ENCODE data around the gene INPP1.

The INPP1 gene

DNA sequence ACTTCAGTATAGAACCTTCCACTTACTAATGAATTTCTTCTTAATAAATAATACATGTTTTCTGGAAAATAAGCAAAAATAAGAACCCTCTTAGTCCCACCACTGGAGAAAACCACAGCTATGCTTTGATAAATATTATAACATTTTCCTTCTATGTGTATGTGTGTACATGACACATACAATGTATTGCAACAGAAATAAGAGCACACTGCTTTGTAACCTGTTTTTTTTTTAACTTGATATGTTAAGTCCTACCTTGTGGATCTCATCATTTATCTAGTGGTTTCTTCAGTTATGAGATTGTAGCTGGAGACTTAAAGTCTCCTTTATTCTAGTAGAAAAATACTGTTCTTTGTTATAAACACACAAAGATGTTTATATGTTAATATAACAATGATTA, 17.2 kb downstream of the INPP1 start:
- ChIA-PET CTCF (interaction anchor here (1.6 to 2.3 kb wide), 4 partner anchors 10 to 150 kb away, joined by 3 to 7 read pairs (median 5); no protein-coding TSS in a partner anchor), POLR2A (no interaction called here)
- Histone ChIP-seq H3K9me3 (ENCODE audit: control extremely low read depth in 1 of 5, control insufficient read depth in 4 of 5, insufficient read depth in 2 of 5, low read depth in 1 of 5, low read length in 4 of 5) (no peaks in the 10 kb centered on the region), H3K4me3 (ENCODE audit: control insufficient read depth in 1 of 7, extremely low read depth in 1 of 7, insufficient read depth in 4 of 7, low read depth in 2 of 7, low read length in 6 of 7) (peak overlapping the region in 1 of 7 experiments; percentile 76), H3K27me3 (replicated peaks in 2 of 5; ENCODE audit: control insufficient read depth in 4 of 5, insufficient read depth in 5 of 5, low read length in 4 of 5) (no peaks in the 10 kb centered on the region), H3K27ac (ENCODE audit: insufficient read depth in 1 of 2, low read depth in 1 of 2, low read length in 2 of 2, poor library complexity in 1 of 2, severe bottlenecking in 2 of 2) (no peak overlapping the region), H3K36me3 (ENCODE audit: control insufficient read depth in 4 of 4, insufficient read depth in 4 of 4, low read length in 3 of 4) (peaks cover 0 to 4% (median 1%) of the 10 kb centered on the region in 4 experiments), H3K4me1 (ENCODE audit: control extremely low read depth in 1 of 4, control insufficient read depth in 4 of 4, insufficient read depth in 4 of 4, low read length in 3 of 4) (peaks cover 0 to 16% (median 6%) of the 10 kb centered on the region in 4 experiments)
- no peak for DNase-seq

DNA sequence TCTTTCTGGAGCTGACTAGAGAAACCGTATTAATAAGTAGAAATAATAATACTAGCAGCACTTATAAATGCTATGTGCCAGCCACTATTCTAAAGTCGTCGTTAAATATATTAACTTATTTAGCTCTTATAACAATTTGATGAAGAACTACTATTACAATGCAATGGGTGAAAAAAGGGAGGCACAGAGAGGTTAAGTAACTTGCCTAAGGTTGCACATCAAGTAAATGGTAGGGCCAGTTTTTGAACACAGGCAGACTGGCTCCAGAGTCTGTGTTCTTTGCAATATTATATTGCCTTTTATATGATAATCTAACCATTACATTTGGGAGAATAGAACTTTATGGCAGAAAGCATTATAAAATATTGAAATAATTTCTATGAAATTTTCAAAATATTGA, 17.6 kb downstream of the INPP1 start:
- POLR2A ChIA-PET: no interaction called here
- Histone ChIP-seq H3K9me3 (ENCODE audit: control extremely low read depth in 1 of 5, control insufficient read depth in 4 of 5, insufficient read depth in 2 of 5, low read depth in 1 of 5, low read length in 4 of 5) (no peaks in the 10 kb centered on the region), H3K36me3 (ENCODE audit: control insufficient read depth in 4 of 4, insufficient read depth in 4 of 4, low read length in 3 of 4) (peaks cover 0 to 4% (median 1%) of the 10 kb centered on the region in 4 experiments), H3K27me3 (replicated peaks in 2 of 5; ENCODE audit: control insufficient read depth in 4 of 5, insufficient read depth in 5 of 5, low read length in 4 of 5) (no peaks in the 10 kb centered on the region), H3K4me3 (ENCODE audit: control insufficient read depth in 1 of 7, extremely low read depth in 1 of 7, insufficient read depth in 4 of 7, low read depth in 2 of 7, low read length in 6 of 7) (no peak overlapping the region), H3K27ac (ENCODE audit: insufficient read depth in 1 of 2, low read depth in 1 of 2, low read length in 2 of 2, poor library complexity in 1 of 2, severe bottlenecking in 2 of 2) (no peak overlapping the region), H3K4me1 (ENCODE audit: control extremely low read depth in 1 of 4, control insufficient read depth in 4 of 4, insufficient read depth in 4 of 4, low read length in 3 of 4) (peaks cover 0 to 15% (median 6%) of the 10 kb centered on the region in 4 experiments)
- no peak for DNase-seq
- CTCF ChIA-PET: interaction anchor here (1.1 to 2.3 kb wide), 5 partner anchors 9 to 22 kb away, joined by 3 to 7 read pairs (median 4); no protein-coding TSS in a partner anchor
- WGBS (ENCODE audit: insufficient coverage): no CpG with 5 or more reads among the region's 3 CpGs

- no CpG with 5 or more reads among the region's 2 CpGs for WGBS (ENCODE audit: insufficient coverage)
- DNase-seq: no peak
- Histone ChIP-seq H3K4me3 (ENCODE audit: control insufficient read depth in 1 of 7, extremely low read depth in 1 of 7, insufficient read depth in 4 of 7, low read depth in 2 of 7, low read length in 6 of 7) (no peak overlapping the region), H3K9me3 (ENCODE audit: control extremely low read depth in 1 of 5, control insufficient read depth in 4 of 5, insufficient read depth in 2 of 5, low read depth in 1 of 5, low read length in 4 of 5) (no peaks in the 10 kb centered on the region), H3K4me1 (ENCODE audit: control extremely low read depth in 1 of 4, control insufficient read depth in 4 of 4, insufficient read depth in 4 of 4, low read length in 3 of 4) (peaks cover 0 to 10% (median 3%) of the 10 kb centered on the region in 4 experiments), H3K27me3 (replicated peaks in 2 of 5; ENCODE audit: control insufficient read depth in 4 of 5, insufficient read depth in 5 of 5, low read length in 4 of 5) (no peaks in the 10 kb centered on the region), H3K36me3 (ENCODE audit: control insufficient read depth in 4 of 4, insufficient read depth in 4 of 4, low read length in 3 of 4) (peaks cover 0 to 4% (median 1%) of the 10 kb centered on the region in 4 experiments), H3K27ac (ENCODE audit: insufficient read depth in 1 of 2, low read depth in 1 of 2, low read length in 2 of 2, poor library complexity in 1 of 2, severe bottlenecking in 2 of 2) (no peak overlapping the region)
- CTCF ChIA-PET: interaction anchor here (1.1 to 2.3 kb wide), 4 partner anchors 9 to 22 kb away, joined by 3 to 7 read pairs (median 4); no protein-coding TSS in a partner anchor
- POLR2A ChIA-PET: no interaction called here
These were observed 18.2 kb downstream of the INPP1 start for GRCh38 chr2:190361572-190361971.

GRCh38 chr2:190362894-190363293, 19.5 kb downstream of the INPP1 start:
- no peak for DNase-seq
- H3K36me3 ChIP-seq (ENCODE audit: control insufficient read depth in 4 of 4, insufficient read depth in 4 of 4, low read length in 3 of 4): peaks cover 0 to 9% (median 1%) of the 10 kb centered on the region in 4 experiments
- peaks cover 0 to 10% (median 3%) of the 10 kb centered on the region in 4 experiments for H3K4me1 ChIP-seq (ENCODE audit: control extremely low read depth in 1 of 4, control insufficient read depth in 4 of 4, insufficient read depth in 4 of 4, low read length in 3 of 4)
- no peaks in the 10 kb centered on the region for H3K9me3 ChIP-seq (ENCODE audit: control extremely low read depth in 1 of 5, control insufficient read depth in 4 of 5, insufficient read depth in 2 of 5, low read depth in 1 of 5, low read length in 4 of 5)
- WGBS (ENCODE audit: insufficient coverage): 100% methylated on average over 1 of the region's 1 CpG
- H3K4me3 ChIP-seq (ENCODE audit: control insufficient read depth in 1 of 7, extremely low read depth in 1 of 7, insufficient read depth in 4 of 7, low read depth in 2 of 7, low read length in 6 of 7): no peak overlapping the region
- no peaks in the 10 kb centered on the region for H3K27me3 ChIP-seq (replicated peaks in 2 of 5; ENCODE audit: control insufficient read depth in 4 of 5, insufficient read depth in 5 of 5, low read length in 4 of 5)
- H3K27ac ChIP-seq (ENCODE audit: insufficient read depth in 1 of 2, low read depth in 1 of 2, low read length in 2 of 2, poor library complexity in 1 of 2, severe bottlenecking in 2 of 2): no peak overlapping the region
- CTCF ChIA-PET: no interaction called here
- POLR2A ChIA-PET: no interaction called here

- DNase-seq: no peak
- Histone ChIP-seq H3K4me1 (ENCODE audit: control extremely low read depth in 1 of 4, control insufficient read depth in 4 of 4, insufficient read depth in 4 of 4, low read length in 3 of 4) (no peaks in the 10 kb centered on the region), H3K4me3 (ENCODE audit: control insufficient read depth in 1 of 7, extremely low read depth in 1 of 7, insufficient read depth in 4 of 7, low read depth in 2 of 7, low read length in 6 of 7) (no peak overlapping the region), H3K27ac (ENCODE audit: insufficient read depth in 1 of 2, low read depth in 1 of 2, low read length in 2 of 2, poor library complexity in 1 of 2, severe bottlenecking in 2 of 2) (no peak overlapping the region), H3K27me3 (replicated peaks in 2 of 5; ENCODE audit: control insufficient read depth in 4 of 5, insufficient read depth in 5 of 5, low read length in 4 of 5) (no peaks in the 10 kb centered on the region), H3K36me3 (ENCODE audit: control insufficient read depth in 4 of 4, insufficient read depth in 4 of 4, low read length in 3 of 4) (peaks cover 0 to 19% (median 5%) of the 10 kb centered on the region in 4 experiments), H3K9me3 (ENCODE audit: control extremely low read depth in 1 of 5, control insufficient read depth in 4 of 5, insufficient read depth in 2 of 5, low read depth in 1 of 5, low read length in 4 of 5) (no peaks in the 10 kb centered on the region)
- CTCF ChIA-PET: interaction anchor here (1.5 kb wide), 1 partner anchor 21 kb away, joined by 4 read pairs; no protein-coding TSS in a partner anchor
- WGBS (ENCODE audit: insufficient coverage): 87% methylated on average over 18 of the region's 19 CpGs
- POLR2A ChIA-PET: no interaction called here
These were observed 22.3 kb downstream of the INPP1 start for GRCh38 chr2:190365499-190366204.

DNA sequence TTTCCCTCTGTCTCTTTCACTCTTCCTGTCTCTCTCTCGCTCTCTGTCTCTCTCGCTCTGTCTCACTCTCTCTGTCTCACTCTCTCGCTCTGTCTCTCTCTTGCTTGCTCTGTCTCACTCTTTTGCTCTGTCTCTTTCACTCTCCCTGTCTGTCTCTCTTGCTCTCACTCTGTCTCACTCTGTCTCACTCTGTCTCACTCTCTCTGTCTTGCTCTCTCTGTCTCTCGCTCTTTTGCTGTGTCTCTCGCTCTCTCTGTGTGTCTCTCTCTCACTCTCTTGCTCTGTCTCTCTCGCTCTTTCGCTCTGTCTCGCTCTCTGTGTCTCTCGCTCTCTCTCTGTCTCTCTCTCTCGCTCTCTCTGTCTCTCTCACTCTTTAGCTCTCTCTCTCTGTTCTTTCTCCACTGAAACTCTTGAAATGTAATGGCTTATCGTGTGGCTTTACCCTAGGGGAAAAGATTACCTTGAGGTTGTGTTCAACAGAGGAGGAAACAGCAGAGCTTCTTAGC, 22.9 kb downstream of the INPP1 start:
- Histone ChIP-seq H3K27me3 (replicated peaks in 2 of 5; ENCODE audit: control insufficient read depth in 4 of 5, insufficient read depth in 5 of 5, low read length in 4 of 5) (no peaks in the 10 kb centered on the region), H3K27ac (ENCODE audit: insufficient read depth in 1 of 2, low read depth in 1 of 2, low read length in 2 of 2, poor library complexity in 1 of 2, severe bottlenecking in 2 of 2) (no peak overlapping the region), H3K36me3 (ENCODE audit: control insufficient read depth in 4 of 4, insufficient read depth in 4 of 4, low read length in 3 of 4) (peaks cover 0 to 25% (median 5%) of the 10 kb centered on the region in 4 experiments), H3K4me3 (ENCODE audit: control insufficient read depth in 1 of 7, extremely low read depth in 1 of 7, insufficient read depth in 4 of 7, low read depth in 2 of 7, low read length in 6 of 7) (no peak overlapping the region), H3K4me1 (ENCODE audit: control extremely low read depth in 1 of 4, control insufficient read depth in 4 of 4, insufficient read depth in 4 of 4, low read length in 3 of 4) (no peaks in the 10 kb centered on the region), H3K9me3 (ENCODE audit: control extremely low read depth in 1 of 5, control insufficient read depth in 4 of 5, insufficient read depth in 2 of 5, low read depth in 1 of 5, low read length in 4 of 5) (no peaks in the 10 kb centered on the region)
- DNase-seq: no peak
- 85% methylated on average over 10 of the region's 11 CpGs for WGBS (ENCODE audit: insufficient coverage)
- ChIA-PET CTCF (no interaction called here), POLR2A (no interaction called here)

DNA sequence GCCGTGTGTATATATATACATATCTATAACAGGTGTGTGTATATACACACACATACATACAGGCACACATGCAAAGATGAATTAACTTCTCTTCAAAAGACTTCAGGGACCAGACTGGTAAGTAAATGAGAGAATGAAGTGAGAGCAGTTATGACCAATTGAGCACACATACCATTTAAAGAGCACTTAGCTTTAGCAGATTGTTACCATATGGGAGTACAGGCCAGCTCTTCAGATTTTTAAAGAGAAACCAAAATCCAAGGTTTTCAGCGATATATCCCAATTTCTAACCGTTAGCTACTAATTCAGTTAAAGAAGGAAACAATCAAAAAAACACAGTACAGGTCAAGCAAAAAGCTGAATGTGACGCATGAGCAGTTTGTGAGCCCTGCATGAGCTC, 23.7 kb downstream of the INPP1 start:
- H3K9me3 ChIP-seq (ENCODE audit: control extremely low read depth in 1 of 5, control insufficient read depth in 4 of 5, insufficient read depth in 2 of 5, low read depth in 1 of 5, low read length in 4 of 5): no peaks in the 10 kb centered on the region
- no peak overlapping the region for H3K27ac ChIP-seq (ENCODE audit: insufficient read depth in 1 of 2, low read depth in 1 of 2, low read length in 2 of 2, poor library complexity in 1 of 2, severe bottlenecking in 2 of 2)
- DNase-seq: no peak
- H3K27me3 ChIP-seq (replicated peaks in 2 of 5; ENCODE audit: control insufficient read depth in 4 of 5, insufficient read depth in 5 of 5, low read length in 4 of 5): no peaks in the 10 kb centered on the region
- H3K4me1 ChIP-seq (ENCODE audit: control extremely low read depth in 1 of 4, control insufficient read depth in 4 of 4, insufficient read depth in 4 of 4, low read length in 3 of 4): no peaks in the 10 kb centered on the region
- no CpG with 5 or more reads among the region's 4 CpGs for WGBS (ENCODE audit: insufficient coverage)
- H3K36me3 ChIP-seq (ENCODE audit: control insufficient read depth in 4 of 4, insufficient read depth in 4 of 4, low read length in 3 of 4): peaks cover 0 to 26% (median 5%) of the 10 kb centered on the region in 4 experiments
- H3K4me3 ChIP-seq (ENCODE audit: control insufficient read depth in 1 of 7, extremely low read depth in 1 of 7, insufficient read depth in 4 of 7, low read depth in 2 of 7, low read length in 6 of 7): no peak overlapping the region
- POLR2A ChIA-PET: no interaction called here
- CTCF ChIA-PET: interaction anchor here (0.6 to 1.6 kb wide), 4 partner anchors 10 to 63 kb away, joined by 3 to 9 read pairs (median 3); no protein-coding TSS in a partner anchor

All from common myeloid progenitor, CD34-positive (primary cell).